GM10248 (cell line): ENCODE results near the gene LRRIQ4.

Experiments
- CTCF ChIA-PET: fragments of 300-600 bp; sonication (Branson Sonifier 250); formaldehyde crosslinking; extraction: SDS; loops from one replicate; lab custom pipeline; 2021; ENCODE audit warnings: antibody characterized with exemption; lab: Yijun Ruan, JAX
- POLR2A ChIA-PET: fragments of 350-650 bp; sonication (Branson Sonifier 250); formaldehyde crosslinking; extraction: SDS; loops from one replicate; lab custom pipeline; 2020; ENCODE audit warnings: antibody characterized with exemption; lab: Yijun Ruan, JAX
- DNase-seq: peaks from one replicate; pipeline ENCODE4 v3.0.0; 2012; ENCODE audit errors: extremely low spot score
- CTCF ChIP-seq: IDR thresholded peaks from 2 replicates; pipeline ENCODE4 v1.5.1; 2012; ENCODE audit warnings: mild to moderate bottlenecking, low read depth; ENCODE audit errors: extremely low read depth, missing control alignments, control extremely low read depth

Gene LRRIQ4

GRCh38 chr3:169871129-169871886 is 58.6 kb downstream of the LRRIQ4 start:
- TF ChIP-seq CTCF, result no peak
- ChIA-PET POLR2A (no interaction called here), CTCF (interaction anchor here (4.1 kb wide), 1 partner anchor 9 kb away, joined by 17 read pairs; no protein-coding TSS in a partner anchor)
- no peak for DNase-seq

- POLR2A ChIA-PET, result no interaction called here
- CTCF ChIA-PET, result no interaction called here
- TF ChIP-seq CTCF, result no peak
- DNase-seq, result no peak
Observed at GRCh38 chr3:169879013-169879557, 66.4 kb downstream of the LRRIQ4 start.

DNA sequence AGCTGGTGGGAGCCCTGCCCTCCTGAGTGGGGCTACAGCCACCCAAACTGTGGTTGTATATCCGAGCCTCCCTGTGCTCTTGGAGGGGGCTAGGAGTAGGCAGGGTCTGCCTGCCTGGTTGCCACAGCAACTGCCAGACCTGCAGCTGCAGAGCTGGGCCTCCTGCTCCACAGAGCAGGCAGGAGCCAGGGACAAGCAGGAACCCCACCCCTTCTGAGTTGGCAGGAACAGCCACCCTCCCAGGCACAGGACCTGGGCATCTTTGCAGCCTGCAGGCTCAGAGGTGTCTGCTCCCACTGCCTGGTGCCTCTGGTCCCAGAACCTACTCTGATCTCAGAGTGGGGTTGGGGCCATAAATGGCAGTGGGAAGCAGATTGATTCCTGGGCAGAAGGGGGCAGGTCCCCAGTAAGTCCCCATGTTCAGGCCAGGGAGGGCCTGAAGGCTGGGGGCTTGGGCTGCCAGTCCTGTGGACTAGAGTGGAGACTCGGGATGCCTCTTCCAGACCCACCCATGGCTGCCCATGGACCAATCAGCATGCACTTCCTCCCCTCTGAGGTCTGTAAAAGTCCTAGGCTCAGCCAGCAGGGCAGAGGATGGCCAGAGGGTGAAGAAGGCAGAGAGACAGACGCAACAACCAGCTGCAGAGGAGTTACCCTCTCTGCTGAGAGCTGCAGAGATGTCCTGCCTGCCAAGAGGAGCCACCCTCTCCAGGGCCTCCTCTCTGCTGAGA is 67.3 kb downstream of the LRRIQ4 start:
- DNase-seq, result no peak
- POLR2A ChIA-PET, result no interaction called here
- no peak for TF ChIP-seq CTCF
- CTCF ChIA-PET, result interaction anchor here (0.8 to 1.6 kb wide), 2 partner anchors 14 to 15 kb away, joined by 3 to 6 read pairs; no protein-coding TSS in a partner anchor

DNA sequence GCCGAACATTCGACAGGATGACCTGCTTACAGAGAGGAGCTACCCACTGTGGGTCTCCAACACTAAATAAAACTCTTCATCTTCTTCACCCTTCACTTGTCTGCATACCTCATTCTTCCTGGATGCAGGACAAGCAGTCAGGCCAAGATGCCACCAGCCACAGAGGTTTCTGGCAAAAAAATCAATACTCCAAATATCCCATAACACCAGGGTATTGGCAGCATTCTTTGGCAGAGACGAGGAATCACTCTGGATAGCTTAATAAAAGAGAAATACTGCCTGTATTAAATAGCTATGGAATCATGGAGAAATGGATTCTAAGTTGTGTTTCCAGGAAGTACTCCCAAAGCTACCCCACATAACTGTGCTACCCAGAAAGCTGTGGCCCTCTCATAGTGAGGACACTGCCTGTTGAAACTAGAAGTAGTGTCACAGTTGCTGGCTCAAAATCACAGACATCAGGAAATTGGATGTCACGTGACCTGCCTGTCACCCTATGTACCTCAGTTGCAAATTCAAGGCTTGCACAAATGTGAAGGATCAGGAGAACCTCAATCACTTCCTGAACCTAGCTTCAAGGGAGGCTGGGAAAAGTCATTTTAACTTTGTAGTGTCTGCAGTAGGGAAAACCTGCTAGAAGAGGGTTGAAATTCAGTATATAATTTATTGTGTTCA is 68.0 kb downstream of the LRRIQ4 start:
- no peak for DNase-seq
- ChIA-PET POLR2A (no interaction called here), CTCF (interaction anchor here (0.8 to 1.6 kb wide), 5 partner anchors 13 to 243 kb away, joined by 3 to 6 read pairs (median 3); no protein-coding TSS in a partner anchor)
- TF ChIP-seq CTCF, result no peak

DNA sequence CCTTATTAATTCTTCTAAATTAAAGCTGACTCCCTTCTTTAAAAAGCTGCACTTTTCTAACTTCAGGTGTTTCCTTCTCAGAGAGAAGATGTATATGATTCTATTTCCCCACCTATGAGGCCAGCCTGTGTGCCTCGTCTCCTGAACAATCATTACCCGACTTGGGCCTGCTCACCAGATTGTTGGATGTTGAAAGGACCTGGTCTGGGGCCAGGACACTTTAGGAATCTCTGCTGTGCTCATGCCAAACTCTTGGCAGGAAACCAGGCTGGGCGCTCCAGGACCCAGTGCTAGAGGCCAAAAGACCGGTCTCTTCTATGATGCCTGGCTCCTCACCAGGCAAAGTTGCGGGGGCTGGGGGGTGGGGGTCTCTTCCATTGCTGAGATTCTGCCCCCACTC is 74.0 kb downstream of the LRRIQ4 start:
- ChIA-PET CTCF (interaction anchor here (1.2 to 1.4 kb wide), 2 partner anchors 17 to 25 kb away, joined by 3 to 5 read pairs; no protein-coding TSS in a partner anchor), POLR2A (no interaction called here)
- no peak for DNase-seq
- no peak for TF ChIP-seq CTCF
